Retinal pigment epithelial cell (primary cell): ENCODE results near the gene SEPTIN10.
A peak's percentile ranks its signal among the peaks of the same experiment; 100 is the strongest.
"Not testable (repeated sequence)": the region's sequence is repeated elsewhere in the genome, so short reads cannot be mapped to it uniquely, and the experiment has no call there.

Experiments
- DNase-seq: peaks from one replicate; pipeline ENCODE4 v3.0.0-alpha.2; 2010; ENCODE audit warnings: low read depth
- H3K4me3 ChIP-seq: 2 replicates; pipeline ENCODE4 v1.5.1; 2011; ENCODE audit warnings: mild to moderate bottlenecking, low read length, control low read depth, moderate library complexity
- CTCF ChIP-seq: conservative IDR thresholded peaks from 2 replicates; pipeline ENCODE4 v1.5.1; 2011; ENCODE audit warnings: low read depth, low read length, control low read depth, inconsistent platforms

The SEPTIN10 gene

GRCh38 chr2:109594246-109594885 is 19.4 kb downstream of the SEPTIN10 start:
- DNase-seq = no peak
- no peak overlapping the region for H3K4me3 ChIP-seq
- no peak for TF ChIP-seq CTCF

GRCh38 chr2:109592905-109593304 is 20.9 kb downstream of the SEPTIN10 start:
- no peak for TF ChIP-seq CTCF
- DNase-seq = no peak
- H3K4me3 ChIP-seq = no peak overlapping the region

- TF ChIP-seq CTCF = no peak
- no peak for DNase-seq
- no peak overlapping the region for H3K4me3 ChIP-seq
These were observed 22.6 kb downstream of the SEPTIN10 start for GRCh38 chr2:109591206-109591605.

- no peak for TF ChIP-seq CTCF
- H3K4me3 ChIP-seq = no peak overlapping the region
- DNase-seq = no peak
These were observed 27.1 kb downstream of the SEPTIN10 start for GRCh38 chr2:109586687-109587086.

- no peak overlapping the region for H3K4me3 ChIP-seq
- DNase-seq = no peak
- peak; percentile 14 for TF ChIP-seq CTCF
These were observed 30.6 kb downstream of the SEPTIN10 start for GRCh38 chr2:109582928-109583895.

- H3K4me3 ChIP-seq, DNase-seq: not testable (repeated sequence)
These were observed 36.1 kb downstream of the SEPTIN10 start for GRCh38 chr2:109577630-109578029.

- no peak for TF ChIP-seq CTCF
- DNase-seq = no peak
- no peak overlapping the region for H3K4me3 ChIP-seq
These were observed 38.4 kb downstream of the SEPTIN10 start for GRCh38 chr2:109575373-109575772.
